Activated T-cell treated with anti-CD3 and anti-CD28 coated beads, Interleukin-2, amount 50 U/mL, for 48 hours (primary cell): ENCODE results near the gene GABRB1.

Experiments
- DNase-seq, 2 experiments: peaks; one replicate each; pipeline ENCODE4 v3.0.0-alpha.2; 2020

Gene GABRB1

DNA sequence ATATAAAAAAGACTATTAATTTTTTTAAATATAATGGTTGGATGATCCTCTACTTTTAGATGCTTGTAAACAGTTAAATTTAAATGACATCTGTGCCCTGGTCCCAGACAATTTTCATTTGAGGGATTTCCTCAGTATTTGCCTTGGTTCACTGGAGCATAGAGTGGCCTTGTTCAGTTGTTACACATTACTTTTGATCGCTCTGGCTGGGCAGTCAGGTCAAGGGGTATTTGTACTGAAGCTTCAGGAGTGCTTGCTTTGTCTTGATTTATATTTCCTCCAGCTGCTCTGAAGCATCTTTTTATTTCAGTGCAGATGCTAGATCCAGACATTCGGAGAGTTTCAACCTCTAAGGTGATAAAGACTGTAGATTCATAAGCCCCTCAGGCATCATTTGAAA, 382.2 kb downstream of the GABRB1 start:
- DNase-seq: no peak

DNA sequence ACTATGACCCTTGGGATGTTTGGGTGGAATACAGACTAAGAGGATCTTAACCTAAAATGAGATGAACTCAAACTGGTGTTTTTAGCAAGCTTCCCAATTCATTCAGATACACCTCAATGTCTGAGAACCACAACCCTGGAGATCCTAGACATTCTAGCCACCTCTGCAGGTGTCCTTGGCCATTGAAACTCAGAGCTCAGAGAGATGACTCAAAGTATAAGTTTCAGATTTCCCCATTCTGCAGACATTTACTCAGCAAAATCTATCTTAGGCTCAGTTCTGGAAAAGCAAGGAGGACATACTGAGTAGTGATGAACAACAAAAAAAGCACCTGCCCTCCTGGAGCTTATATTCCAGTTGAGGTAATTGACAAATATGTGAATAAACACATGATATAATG, 384.4 kb downstream of the GABRB1 start:
- DNase-seq: no peak

DNA sequence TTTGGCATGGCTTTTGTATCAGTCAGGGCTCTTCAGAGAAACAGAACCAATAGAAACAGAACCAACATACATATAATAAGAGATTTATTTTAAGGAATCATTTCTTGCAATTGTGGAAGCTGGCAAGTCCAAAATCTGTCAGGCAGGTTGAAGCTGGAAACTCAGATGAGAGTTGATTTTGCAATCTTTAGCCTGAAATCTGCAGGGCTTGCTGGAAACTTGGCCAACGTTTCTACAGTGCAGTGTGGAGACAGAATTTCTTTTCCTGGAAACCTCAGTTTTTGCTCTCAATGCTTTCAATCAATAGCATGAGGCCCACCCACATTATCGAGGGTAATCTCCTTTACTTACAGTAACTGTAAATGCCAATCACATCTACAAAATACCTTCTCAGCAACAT, 386.8 kb downstream of the GABRB1 start:
- DNase-seq: no peak

DNA sequence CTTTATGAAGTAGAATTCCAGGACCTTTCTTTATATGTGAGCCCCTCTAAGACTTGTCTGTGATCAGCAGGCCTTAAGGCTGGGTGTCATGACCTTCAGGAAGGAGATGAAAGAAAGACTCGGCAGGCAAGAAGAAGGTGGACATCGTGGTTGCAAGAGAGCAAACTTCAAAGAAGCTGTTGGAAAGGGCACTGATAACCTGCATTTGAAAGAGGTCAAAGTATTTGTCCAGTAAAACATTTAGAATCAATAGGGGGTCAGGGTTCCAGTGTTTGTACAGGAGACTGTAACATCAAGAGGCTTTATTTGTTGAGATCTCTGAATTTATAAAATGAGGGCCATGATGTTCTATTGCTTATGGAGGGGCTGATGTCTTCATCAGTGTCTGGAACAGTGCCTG, 387.9 kb downstream of the GABRB1 start:
- no peak for DNase-seq

DNA sequence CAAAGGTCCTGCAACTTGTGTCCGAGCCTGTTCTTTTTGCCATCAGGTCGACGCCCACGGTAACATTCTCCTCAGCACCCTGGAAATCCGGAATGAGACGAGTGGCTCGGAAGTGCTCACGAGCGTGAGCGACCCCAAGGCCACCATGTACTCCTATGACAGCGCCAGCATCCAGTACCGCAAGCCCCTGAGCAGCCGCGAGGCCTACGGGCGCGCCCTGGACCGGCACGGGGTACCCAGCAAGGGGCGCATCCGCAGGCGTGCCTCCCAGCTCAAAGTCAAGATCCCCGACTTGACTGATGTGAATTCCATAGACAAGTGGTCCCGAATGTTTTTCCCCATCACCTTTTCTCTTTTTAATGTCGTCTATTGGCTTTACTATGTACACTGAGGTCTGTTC, 394.3 kb downstream of the GABRB1 start:
- DNase-seq: no peak

DNA sequence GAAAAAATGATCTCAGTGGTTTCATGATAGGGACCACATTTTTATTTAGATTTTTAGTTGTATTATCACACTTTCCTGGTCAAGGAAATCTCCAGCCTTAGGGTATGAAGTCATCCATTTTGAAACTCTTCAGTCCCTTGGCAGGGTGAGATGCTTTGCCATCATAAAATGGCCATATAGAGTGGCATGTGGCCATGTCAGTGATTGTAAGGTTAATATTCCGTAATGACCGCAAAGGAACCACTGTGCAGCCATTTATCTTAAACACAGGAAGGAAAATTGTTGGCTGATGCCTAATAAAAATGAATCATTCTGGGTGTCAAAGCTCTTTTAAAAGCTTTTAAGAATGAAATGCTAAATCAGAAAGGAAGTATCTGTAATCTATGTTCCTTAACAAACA, 396.6 kb downstream of the GABRB1 start:
- DNase-seq: no peak

DNA sequence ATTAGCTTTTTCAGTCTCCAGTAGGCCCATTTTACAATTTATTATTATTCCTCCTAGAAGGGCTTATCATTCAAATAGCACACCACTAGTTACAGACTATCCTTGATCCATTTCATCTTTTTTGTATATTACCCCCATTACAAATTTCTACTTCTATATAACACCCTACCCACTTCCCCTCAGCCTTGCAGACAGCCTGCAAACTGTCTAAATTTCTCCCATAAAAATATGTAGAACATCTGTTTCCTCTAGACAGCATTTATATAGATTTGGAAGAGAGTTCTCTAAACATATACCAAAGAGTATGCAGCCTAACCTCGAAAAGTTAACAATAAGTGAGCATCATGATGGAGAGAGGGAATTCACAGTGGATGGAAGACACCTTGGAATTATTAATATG, 401.4 kb downstream of the GABRB1 start:
- no peak for DNase-seq

DNA sequence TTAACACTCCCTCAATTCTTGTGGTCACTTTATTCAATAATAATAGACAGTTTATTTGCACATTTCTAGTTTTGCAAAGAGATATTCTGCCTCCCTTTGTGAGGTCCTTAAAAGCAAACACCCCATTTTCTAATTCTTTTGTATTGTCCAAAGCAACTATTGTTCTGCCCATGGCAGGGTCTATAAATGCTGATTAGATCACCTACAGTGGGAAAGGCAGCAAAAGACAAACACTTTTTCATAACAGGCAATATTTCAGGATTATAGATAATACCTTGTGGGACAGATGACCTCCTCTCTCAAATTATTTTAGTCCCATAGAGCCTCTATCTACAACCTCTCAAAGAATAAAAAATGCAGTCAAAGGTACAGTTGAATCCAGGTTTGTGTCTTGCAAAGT, 403.6 kb downstream of the GABRB1 start:
- no peak for DNase-seq

DNA sequence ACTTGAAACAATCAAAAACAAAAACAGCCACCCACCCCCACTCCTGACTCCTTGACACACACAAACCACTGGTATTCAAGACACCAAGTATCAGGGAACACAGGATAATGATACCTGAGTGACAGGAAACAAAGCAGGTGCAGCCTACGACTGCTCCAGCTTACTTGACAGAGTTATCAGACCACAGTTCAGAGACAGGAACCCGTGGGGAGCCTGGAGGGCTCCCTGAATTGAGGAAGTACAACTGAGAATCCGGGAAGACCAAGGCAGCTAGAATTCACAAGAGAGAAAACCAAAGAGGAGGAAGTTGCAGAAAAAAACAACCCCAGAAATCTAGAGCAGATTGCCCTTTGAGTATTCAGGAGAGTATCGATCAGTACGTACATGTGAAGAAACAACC, 411.6 kb downstream of the GABRB1 start:
- no peak for DNase-seq

DNA sequence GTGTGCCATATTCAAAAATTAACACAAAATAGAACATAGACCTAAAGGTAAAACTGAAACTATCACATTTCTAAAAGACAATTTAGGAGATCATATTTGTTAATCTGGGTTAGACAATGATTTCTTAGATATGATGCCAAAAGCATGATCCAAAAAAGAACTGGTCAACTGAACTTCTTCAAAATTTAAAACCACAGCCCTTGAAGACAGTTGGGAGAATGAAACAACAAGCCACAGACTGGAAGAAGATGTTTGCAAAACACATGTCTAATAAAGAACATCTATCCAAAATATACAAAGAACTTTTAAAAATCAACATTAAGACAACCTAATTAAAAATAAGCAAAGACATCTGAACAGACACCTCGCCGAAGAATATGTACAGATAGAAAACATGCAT, 412.7 kb downstream of the GABRB1 start:
- no peak for DNase-seq

DNA sequence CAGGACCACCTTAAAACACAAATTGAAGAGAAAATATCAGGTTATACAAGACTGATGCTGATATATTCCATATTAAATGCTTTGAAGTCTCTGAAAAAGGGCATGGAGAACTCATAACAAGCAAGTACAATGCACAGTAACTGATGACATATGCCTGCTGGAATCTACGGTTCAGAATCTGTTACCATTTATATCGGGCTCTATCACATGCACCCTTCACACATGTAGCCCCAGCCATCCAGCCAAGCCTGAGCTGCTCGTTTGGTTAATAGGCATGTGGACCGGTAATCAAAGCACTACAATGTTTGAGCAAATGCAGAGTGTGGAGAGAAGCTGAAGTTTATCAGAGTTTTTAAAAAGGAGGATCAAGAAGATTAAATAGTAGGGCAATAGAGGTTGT, 420.3 kb downstream of the GABRB1 start:
- no peak for DNase-seq

DNA sequence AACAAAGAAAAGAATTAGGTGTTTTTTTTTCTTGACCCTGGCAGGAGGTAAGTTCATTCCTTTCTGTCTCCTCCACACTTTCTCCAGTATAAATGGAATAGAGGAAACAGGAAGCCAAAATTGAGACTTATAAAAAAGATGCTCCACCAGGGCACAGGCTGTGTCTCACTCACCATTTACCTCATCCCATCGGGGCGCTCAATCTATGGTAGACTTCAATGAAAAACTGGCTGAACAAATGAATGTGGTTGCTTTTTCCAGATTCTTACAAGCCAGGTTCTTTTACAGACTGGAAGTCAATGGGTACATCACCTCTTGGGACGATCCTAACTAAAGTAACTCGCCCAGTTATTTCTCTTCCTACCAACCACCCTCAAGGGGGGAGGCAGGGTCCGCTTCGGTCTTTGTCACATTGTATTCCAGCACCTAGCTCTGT, 431.4 kb downstream of the GABRB1 start:
- no peak for DNase-seq

DNA sequence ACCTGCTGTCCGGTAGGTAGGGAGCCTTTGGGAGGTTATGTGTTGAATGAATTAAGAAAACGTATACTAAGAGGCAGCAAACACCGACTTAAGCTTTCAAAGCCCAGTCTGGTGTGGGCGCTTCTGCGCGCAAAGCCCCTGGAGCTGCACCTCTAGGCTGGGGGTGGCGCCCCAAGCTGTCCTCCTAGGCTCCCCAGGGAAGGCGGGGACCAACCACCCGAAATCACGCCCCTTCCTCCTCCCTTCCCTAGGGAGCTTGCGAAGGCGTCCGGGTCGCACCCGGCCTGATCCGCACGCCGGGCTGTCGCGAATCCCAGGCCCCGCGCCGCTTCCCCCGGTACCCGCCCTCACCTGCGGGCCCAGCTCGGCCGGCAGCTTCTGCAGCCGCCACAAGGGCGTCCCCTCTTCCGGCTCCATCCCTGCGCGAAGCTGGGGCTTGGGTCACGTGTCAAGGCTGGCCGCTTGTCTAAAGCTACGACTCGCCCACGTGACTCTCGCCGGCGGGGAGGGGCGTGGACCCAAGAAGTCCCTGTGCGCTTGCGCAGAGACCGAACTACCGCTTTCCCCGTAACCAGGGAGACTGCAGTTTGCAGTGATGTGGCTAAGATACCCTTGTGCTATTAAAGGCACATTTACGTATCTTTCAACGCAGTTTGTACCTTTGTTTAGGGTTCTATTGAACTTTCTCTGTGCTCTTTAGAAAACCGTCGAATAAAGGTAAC, 432.0 kb downstream of the GABRB1 start, which contains the start of gene COMMD8:
TSS of gene COMMD8 (minus strand) at position 468 of the 722 bp plus-strand sequence. CDS start at position 417, 51 bp downstream.
- peak; percentile 96 to 97 for DNase-seq

DNA sequence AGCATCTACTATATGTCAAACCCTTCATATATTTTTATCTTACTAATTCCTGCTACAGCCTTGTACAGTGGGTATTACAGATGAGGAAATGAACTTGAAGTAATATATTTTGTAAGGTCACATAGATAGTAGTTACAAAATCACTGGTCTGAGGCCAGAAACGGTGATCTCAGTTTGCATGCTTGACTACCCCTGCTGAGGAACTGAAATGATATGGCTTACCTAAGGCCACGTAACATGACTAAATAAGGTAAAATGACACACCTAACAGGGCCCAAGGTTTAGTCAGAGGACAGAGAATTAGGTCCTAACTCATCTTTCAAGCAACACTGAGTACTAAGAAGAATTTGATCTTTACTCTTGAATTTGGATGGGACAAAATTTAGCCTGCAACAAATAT, 433.6 kb downstream of the GABRB1 start:
- DNase-seq: no peak

DNA sequence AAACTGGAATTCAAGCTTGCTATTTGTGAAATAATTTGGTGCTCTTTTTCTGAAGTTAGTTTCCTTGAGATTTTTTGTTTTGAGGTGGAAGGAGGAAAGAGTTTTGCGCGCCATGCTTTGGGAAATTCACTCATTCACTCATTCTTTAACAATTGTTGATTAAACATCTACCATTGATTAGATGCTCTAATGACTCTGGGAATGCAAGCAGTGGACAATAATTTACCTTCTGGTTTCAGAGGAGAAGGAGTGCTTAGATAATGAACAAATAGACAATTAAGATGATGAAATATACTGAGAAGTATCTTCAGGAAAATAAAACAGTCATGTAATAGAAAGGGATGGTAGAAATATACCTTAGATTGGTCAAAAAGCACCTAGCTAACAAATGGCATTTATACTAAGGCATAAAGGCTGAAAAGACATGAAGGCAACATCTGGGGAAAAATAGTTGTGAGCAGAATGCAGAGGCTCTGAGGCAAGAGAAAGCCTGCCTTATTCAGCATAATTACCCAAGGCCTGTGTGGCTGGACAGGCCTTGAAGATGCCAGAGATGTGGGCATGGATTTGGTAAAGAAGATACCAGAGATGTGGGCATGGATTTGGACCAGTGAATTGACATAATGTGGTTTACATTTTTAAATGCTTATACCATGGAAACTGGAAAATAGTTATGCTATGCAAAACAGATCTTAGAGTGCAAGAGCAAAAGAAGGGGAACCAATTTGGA, 434.9 kb downstream of the GABRB1 start:
- DNase-seq: no peak

DNA sequence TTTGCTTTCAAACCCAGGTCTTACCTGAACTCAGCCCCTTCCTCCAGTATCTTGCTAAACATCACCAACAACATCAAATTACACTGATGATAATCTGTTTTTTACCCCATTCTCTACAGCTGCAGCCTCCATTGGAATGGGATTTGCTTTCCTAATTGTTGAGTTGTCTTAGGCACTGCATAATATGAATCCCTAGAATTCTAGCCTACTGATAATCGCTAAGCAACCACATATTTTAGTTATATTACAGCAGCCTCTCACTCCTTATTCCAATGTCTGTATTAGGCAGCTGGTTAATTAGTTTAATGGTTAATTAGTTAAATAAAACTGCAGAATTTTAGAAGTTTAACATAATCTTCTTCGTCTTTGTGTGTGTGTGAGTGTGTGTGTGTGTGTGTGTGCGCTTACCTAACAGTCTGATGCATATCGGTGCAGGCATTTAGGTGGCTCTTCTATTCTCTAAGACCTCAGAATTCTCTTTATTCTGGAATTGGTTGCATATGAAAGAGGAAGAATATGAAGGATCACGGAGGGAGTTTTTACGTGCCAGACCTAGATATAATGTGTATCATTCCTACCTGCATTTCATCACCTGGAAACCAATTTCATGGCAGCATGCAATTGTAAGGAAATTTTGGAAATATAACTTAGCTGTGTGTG, 437.5 kb downstream of the GABRB1 start:
- no peak for DNase-seq

DNA sequence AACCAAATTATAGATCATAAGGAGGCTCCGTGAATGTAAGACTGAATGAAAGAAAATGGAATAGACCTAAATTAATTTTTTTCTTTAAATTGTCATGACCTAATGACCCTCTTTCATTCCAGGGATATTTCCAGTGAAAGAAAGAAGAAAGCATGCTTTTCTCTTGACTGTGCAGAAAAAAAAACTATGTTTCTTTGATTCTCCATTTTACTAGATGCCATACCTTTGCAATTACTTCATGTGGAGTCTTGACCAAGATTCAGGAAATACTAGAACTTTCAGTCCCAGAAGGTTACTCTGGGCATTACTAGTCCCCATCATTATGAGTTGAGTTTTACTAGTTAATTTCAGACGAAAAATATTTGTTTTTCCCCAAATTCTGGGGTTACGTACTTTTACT, 438.6 kb downstream of the GABRB1 start:
- no peak for DNase-seq

DNA sequence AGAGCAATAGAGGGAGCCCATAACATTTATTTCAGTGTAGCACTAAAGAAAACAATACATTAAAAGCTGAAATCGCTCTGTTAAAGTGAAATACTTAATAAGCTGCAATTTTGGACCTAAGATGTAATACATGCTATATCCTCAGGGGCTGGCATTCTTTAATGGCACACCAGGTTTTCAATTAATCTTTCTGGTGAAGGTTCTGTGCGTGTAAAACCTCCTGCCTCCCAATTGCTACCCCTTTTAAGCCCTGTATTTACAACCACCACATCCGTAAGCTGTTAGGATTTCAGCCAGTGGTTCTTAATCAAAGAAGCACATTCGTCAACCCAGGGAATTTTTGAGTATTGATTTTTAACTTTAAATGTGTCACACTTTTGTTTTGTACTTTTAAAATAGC, 439.7 kb downstream of the GABRB1 start:
- DNase-seq: no peak

DNA sequence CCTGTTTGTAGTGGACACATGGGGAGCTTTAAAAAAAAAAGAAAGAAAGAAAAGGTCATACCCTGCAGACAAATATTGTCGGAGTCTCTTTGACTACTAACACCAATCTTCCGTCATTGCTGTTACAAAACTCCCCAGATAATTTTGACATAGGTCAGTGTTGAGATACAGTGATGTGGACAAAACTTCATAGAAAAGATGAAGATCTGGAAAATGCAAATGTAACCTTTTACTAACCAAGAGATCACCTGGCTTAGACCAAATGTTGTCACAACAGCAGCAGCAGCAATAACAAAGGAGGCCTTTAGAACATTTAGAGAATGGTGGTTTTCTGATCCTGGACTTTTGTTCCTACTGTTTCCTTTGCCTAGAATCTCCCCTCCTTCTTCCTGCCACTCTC, 440.2 kb downstream of the GABRB1 start:
- DNase-seq: no peak

DNA sequence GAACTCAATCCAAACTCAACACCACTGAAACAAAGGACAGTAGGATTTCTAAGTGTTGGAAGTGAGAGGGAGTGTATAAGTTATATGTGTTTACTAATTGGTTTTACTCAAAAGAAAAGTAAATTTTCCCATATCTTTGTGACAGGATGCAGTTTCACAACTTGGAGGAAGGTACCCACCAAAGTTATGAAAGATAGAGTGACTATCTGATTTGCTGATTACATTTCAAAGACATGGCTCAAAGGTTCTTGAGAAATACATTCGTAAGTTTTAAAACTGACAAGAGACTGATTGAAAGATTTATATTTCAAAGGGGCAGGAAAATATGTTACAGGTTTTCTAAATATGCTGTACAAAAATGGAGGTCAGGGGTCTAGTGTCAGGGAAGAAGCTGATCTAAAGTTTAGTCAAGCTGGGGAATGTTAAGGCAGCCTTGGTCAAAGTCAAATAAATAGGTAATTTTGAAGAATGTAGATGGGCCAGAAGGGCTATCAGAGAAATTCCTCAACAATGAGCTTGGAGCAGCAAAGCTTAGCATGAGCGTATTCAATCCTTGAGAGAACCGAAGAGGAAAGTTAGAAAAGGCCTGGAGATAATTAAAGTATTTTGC, 441.9 kb downstream of the GABRB1 start:
- DNase-seq: no peak

DNA sequence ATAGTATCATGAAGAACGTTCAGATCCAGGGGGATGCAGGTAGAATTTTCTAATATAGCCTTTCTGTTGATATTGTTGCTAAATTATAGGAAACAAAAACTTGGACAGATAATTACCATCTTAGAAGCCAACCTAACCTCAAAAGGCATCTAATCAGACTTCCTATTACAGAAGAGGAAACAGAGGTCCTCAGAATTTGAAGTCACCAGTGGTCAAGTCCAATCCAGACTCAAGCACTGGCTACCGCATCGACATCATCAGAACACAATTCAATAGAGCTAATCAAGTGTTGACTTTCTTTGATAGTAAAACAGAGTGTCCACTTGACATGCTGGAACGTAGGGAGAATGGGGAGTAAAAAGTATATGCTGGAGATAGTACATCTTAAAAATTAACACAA, 443.4 kb downstream of the GABRB1 start:
- DNase-seq: no peak

DNA sequence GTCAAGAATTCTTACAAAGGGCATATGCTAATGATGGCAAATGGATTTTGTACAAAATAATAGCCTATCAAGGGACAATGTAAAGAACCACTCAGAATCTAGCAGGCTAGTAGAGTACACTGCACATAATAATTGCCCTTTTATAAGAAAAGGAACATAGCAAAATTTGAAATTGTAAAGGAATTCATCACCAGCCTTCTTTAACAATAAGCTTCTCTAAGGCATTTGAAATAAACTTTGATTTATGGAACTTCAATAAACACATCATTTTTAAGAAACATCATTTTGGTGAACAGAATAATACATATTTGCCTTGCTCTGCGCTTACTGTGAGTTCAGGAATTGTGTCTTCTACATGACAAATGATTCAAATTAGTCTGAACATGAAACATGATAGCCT, 444.0 kb downstream of the GABRB1 start:
- DNase-seq: no peak
